ENCODE results near the gene CSNK1D. TPM values are rescaled to one million over a fixed set of nuclear protein-coding genes. Genes with fewer than 3 reads are reported as not detected.

CSNK1D gene
- total and polyA plus RNA-seq, 10 of the 15 experiments (the other 5 are each of a cell fraction or from before 2014, with no cell fraction given): 5.7 to 105 (median 58.1) TPM

DNA sequence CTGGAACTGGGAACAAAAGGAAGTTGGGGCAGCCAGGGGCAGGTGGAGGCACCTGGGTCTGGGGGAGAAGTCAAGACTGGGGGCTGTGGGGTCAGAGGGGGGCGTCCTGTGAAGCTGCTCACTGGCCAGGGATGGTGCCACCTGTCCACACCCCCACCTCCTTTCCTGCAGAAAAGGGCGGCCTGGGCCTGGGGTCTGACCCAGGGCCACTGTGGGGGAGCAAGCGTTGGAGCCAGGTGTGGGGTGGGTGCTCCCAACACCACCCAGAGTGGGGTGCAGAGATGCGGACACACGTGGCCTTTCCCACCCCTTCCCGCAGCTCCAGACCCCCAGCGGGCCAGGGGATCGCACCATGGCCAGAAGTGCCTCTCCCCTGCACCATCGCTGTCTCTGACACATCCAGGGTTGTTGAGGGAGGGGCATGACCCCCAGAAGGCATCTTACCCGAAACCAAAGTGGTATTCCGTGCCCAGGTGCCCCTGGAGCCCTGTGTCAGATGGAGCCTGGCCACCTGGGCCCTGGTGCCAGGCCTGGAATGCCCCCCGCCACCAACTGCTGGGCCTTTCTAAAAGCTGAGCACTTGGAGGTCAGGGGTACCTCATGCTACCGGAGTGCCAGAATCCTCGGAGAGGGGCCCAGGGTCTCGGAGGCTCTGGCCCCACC, 47.2 kb downstream of the CSNK1D start:
- POLR2A ChIA-PET: interaction anchor here (0.6 kb wide), 1 partner anchor 120 kb away, joined by 3 read pairs; no protein-coding TSS in a partner anchor
- FAIRE-seq (no peak), ATAC-seq (no peak), DNase-seq (ENCODE audit: low read depth, low spot score) (no peak)
- H3K4me3 ChIP-seq: no peak overlapping the region
- H3K79me2 ChIP-seq (ENCODE audit: control insufficient read depth, insufficient read depth, low read length): peaks cover 32% of the 10 kb centered on the region
- H3K36me3 ChIP-seq (ENCODE audit: control insufficient read depth in 2 of 2, insufficient read depth in 2 of 2, low read length in 1 of 2): no peaks in the 10 kb centered on the region
- SMC1A ChIA-PET (ENCODE audit: uncharacterized antibody, unreplicated experiment): no interaction called here
- intact Hi-C loops (cut with micrococcal nuclease; ENCODE audit: unreplicated experiment) (no loop called here), in situ Hi-C loops (cut with MboI) (no loop called here)
- no peaks in the 10 kb centered on the region; a peak in 1 of 4 replicates for H3K27me3 ChIP-seq (replicated peaks in 1 of 2; ENCODE audit: control insufficient read depth in 2 of 2, insufficient read depth in 2 of 2, low read length in 1 of 2)
- no peak overlapping the region for H3K9ac ChIP-seq (ENCODE audit: control insufficient read depth, insufficient read depth, low read length)
- H3K27ac ChIP-seq (ENCODE audit: control insufficient read depth, insufficient read depth): no peak overlapping the region
- H3K4me2 ChIP-seq (ENCODE audit: control insufficient read depth, insufficient read depth): no peak overlapping the region
- H3K4me1 ChIP-seq (ENCODE audit: control insufficient read depth, insufficient read depth, low read length): peaks cover 5% of the 10 kb centered on the region
- H4K20me1 ChIP-seq (ENCODE audit: control insufficient read depth, insufficient read depth): no peaks in the 10 kb centered on the region
- WGBS (ENCODE audit: insufficient coverage, insufficient replicate concordance, low lambda C conversion rate, missing lambda C conversion rate): 72% methylated on average over 15 of the region's 15 CpGs
- CTCF ChIA-PET: interaction anchor here (1.0 kb wide), 1 partner anchor 20 kb away, joined by 3 read pairs; no protein-coding TSS in a partner anchor
- no TSS peak for BruUV-seq (replicated peaks)
- TF ChIP-seq KDM1A (IDR thresholded peaks at IDR 0.05; ENCODE audit: borderline replicate concordance): no peak
- no peak for TF ChIP-seq ATF7 (IDR thresholded peaks at IDR 0.05; ENCODE audit: low read depth)
- TF ChIP-seq LARP7 (IDR thresholded peaks at IDR 0.05): no peak
- no peak for TF ChIP-seq STAT3 (IDR thresholded peaks at IDR 0.05; ENCODE audit: low read depth, low read length)
- no peak for TF ChIP-seq PML (IDR thresholded peaks at IDR 0.05; ENCODE audit: low read length)
- no peak for TF ChIP-seq EP300 (IDR thresholded peaks at IDR 0.05; ENCODE audit: borderline replicate concordance in 1 of 2, control insufficient read depth in 1 of 2, low read depth in 2 of 2, low read length in 2 of 2)
- TF ChIP-seq BCL11A (IDR thresholded peaks at IDR 0.05; ENCODE audit: low read depth, low read length): no peak
- TF ChIP-seq TCF7 (IDR thresholded peaks at IDR 0.05; ENCODE audit: borderline replicate concordance): no peak
- TF ChIP-seq RBBP5 (conservative IDR thresholded peaks at IDR 0.05): no peak
- TF ChIP-seq WRNIP1 (IDR thresholded peaks at IDR 0.05; ENCODE audit: borderline replicate concordance, low read depth, low read length): no peak
- TF ChIP-seq USF1 (IDR thresholded peaks at IDR 0.05; ENCODE audit: borderline replicate concordance, extremely low read length, insufficient read depth, low read depth, low read length): no peak
- TF ChIP-seq ASH2L (IDR thresholded peaks at IDR 0.05; ENCODE audit: borderline replicate concordance, low read depth): no peak
- no peak for TF ChIP-seq NR2C2 (IDR thresholded peaks at IDR 0.05; ENCODE audit: borderline replicate concordance, control insufficient read depth, insufficient read length, low read depth)
- TF ChIP-seq TAF1 (IDR thresholded peaks at IDR 0.05; ENCODE audit: borderline replicate concordance, low read depth, low read length): no peak
- no peak for TF ChIP-seq SPI1 (IDR thresholded peaks at IDR 0.05; ENCODE audit: borderline replicate concordance, insufficient read depth, low read depth, low read length)
- TF ChIP-seq, protein P1, sequence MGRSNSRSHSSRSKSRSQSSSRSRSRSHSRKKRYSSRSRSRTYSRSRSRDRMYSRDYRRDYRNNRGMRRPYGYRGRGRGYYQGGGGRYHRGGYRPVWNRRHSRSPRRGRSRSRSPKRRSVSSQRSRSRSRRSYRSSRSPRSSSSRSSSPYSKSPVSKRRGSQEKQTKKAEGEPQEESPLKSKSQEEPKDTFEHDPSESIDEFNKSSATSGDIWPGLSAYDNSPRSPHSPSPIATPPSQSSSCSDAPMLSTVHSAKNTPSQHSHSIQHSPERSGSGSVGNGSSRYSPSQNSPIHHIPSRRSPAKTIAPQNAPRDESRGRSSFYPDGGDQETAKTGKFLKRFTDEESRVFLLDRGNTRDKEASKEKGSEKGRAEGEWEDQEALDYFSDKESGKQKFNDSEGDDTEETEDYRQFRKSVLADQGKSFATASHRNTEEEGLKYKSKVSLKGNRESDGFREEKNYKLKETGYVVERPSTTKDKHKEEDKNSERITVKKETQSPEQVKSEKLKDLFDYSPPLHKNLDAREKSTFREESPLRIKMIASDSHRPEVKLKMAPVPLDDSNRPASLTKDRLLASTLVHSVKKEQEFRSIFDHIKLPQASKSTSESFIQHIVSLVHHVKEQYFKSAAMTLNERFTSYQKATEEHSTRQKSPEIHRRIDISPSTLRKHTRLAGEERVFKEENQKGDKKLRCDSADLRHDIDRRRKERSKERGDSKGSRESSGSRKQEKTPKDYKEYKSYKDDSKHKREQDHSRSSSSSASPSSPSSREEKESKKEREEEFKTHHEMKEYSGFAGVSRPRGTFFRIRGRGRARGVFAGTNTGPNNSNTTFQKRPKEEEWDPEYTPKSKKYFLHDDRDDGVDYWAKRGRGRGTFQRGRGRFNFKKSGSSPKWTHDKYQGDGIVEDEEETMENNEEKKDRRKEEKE (IDR thresholded peaks at IDR 0.05): no peak
- no peak for TF ChIP-seq CBFB (IDR thresholded peaks at IDR 0.05; ENCODE audit: low read depth)
- no peak for TF ChIP-seq SIX5 (IDR thresholded peaks at IDR 0.05; ENCODE audit: low read depth, low read length, severe bottlenecking)
- TF ChIP-seq NBN (IDR thresholded peaks at IDR 0.05): no peak
- TF ChIP-seq POLR2AphosphoS5 (IDR thresholded peaks at IDR 0.05; ENCODE audit: low read length): no peak
- no peak overlapping the region for H2AFZ ChIP-seq (ENCODE audit: control insufficient read depth, low read depth, low read length)
- H3K9me3 ChIP-seq (replicated peaks; ENCODE audit: control insufficient read depth, insufficient read depth, low read length): no peaks in the 10 kb centered on the region
- RAD21 ChIA-PET (ENCODE audit: unreplicated experiment): no interaction called here

Measured in GM12878 (cell line).